HG03095 (cell line): ENCODE measurements around the gene NTHL1.
"Not testable (repeated sequence)": the region's sequence is repeated elsewhere in the genome, so short reads cannot be mapped to it uniquely, and the experiment has no call there.

ENCODE experiments used
- ATAC-seq: cut with Tn5 transposase; IDR thresholded peaks from one replicate; pipeline ENCODE4 v1.9.1; 2021; ENCODE audit warnings: moderate library complexity; ENCODE audit not compliant: unreplicated experiment

Gene NTHL1

DNA sequence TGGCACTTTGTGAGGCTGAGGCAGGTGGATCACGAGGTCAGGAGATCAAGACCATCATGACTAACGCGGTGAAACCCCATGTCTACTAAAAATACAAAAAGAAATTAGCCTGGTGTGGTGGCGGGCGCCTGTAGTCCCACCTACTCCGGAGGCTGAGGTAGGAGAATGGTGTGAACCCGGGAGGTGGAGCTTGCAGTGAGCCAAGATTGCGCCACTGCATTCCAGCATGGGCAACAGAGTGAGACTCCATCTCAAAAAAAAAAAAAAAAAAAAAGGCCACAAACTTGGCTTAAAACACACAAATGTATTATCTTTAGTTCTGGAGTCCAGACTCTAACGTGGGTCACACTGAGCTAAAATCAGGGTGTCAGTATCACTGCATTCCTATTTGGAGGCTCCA lies 35.9 kb downstream of the NTHL1 start:
- ATAC-seq, result not testable (repeated sequence)

- ATAC-seq, result peak; percentile 72
These were observed 37.7 kb downstream of the NTHL1 start, which contains the start of gene ZNF598 for GRCh38 chr16:2009791-2010510. Gene ZNF598, minus strand, starts transcription at chr16:2009821.

GRCh38 chr16:2009164-2009711 lies 38.4 kb downstream of the NTHL1 start:
- peak; percentile 29 for ATAC-seq

GRCh38 chr16:2008631-2009163 lies 38.9 kb downstream of the NTHL1 start:
- no peak for ATAC-seq

DNA sequence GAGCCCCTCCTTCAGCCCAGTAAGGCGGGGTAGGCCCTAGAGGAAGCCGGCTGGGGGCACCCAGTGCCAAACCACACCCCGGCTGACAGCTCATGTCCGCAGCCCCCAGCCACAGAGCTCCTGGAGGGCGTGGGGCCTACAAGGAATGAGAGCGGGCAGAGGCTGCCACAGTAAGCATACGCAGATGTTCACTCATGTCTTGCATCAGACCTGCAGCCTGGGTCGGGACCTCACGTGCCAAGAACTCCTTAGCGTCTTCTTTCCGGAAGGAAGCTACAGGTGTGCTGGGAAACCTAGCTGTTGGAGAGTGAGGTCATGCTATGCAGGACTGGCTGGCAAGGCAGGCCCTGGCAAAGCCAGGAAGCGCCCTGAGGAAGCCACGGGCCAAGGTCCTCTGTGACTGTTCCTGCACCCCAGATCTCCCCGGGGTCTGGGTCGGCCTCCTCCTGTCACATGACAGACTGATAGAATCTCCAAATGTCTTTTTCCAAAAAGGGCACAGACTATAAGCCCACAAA lies 39.6 kb downstream of the NTHL1 start:
- no peak for ATAC-seq

DNA sequence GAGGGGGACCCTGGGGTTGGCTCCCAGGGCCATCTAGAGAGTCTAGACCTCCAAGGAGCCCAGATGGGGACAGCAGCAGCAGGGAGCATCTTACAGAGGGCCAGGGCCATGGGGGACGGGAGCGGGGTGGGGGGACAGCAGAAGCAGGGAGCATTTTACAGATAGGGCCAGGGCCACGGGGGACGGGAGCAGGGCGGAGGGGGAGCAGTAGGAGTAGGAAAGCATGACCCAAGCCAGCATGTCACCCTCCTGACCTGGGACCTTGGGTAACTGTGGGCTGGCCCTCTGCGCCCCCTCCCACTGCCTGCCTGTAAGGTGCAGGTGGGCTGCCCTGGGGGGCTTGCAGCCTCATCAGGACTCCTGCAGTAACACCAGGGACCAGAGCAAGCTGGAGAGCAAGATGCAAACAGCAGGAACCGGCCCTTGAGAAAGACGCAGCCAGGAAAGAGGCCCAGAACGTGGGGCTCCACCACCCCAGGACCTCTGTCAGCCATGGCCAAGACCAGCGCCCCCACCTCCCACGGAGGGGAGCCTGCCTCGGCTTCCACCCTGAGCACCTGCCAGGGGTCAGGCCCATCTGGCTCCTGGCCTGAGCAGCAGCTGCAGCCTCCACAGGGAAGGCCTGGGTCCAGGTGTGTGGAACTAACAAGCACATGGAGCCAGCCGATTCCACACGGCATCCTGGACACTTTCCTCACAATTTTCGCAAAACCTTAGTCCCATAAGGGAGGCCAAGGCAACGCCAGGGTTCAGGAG lies 40.4 kb downstream of the NTHL1 start:
- no peak for ATAC-seq

- no peak for ATAC-seq
These were observed 41.3 kb downstream of the NTHL1 start for GRCh38 chr16:2006317-2006716.

GRCh38 chr16:2005646-2006045 lies 42.0 kb downstream of the NTHL1 start:
- no peak for ATAC-seq

DNA sequence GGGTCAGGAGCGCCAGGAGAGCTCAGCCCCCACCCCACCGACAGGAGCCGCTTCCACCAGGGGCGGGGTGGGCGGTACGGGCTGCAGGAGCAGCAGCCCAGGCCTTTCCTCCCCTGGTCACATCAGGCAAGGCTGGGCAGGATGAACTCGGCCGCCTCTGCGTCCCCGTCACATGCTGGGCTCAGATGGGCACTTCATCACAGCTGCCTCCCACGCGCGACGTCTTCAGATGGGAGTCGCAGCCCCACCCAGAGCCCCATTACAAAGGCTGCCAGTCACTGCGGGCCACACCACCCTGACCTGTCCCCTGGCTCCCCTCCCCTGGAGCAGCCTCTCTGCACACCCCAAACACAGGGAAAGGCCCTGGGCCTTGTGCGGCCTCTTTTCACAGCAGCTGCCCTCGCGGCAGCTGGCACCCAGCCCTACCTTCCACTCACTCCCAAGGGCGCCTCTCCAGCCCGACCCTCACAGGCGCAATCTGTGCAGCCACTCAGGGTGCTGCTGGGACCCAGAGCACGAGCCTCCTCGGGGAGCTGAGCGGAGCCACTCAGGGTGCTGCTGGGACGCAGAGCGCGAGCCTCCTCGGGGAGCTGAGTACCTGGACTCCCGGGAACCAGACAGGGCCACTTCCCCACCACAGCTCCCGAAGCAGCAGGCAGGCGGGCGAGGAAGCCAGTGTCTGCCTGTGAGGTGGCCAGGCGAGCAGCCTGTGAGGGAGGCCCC lies 42.7 kb downstream of the NTHL1 start:
- no peak for ATAC-seq

- no peak for ATAC-seq
These were observed 43.6 kb downstream of the NTHL1 start for GRCh38 chr16:2003827-2004641.

DNA sequence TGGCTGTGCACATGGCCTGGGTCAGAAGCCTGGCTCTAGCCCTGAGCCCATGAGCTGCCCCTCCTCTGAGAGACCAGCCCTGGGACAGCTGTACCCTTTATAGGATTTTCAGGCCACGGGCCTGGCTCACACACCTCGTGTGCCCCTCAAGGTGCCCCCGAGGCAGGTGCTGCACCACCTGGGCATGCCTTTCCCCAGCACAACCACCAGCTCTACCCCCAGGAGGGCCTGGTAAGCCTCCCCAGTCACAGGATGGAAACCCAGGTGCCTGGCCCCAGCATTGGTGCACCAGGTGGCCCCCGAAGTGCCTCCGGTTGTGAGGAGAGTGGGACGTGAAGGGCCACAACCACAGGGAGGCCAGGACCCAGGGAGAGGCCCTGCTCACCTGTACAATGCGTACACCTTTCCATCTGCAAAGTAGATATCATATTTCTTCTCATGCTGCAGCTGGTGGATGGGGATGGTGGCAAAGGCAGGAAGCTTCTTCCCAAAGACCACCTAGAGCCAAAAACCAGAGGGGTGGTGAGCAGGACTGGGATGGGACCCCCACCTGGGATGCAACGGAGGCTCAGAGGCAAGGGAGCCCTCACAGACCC lies 44.3 kb downstream of the NTHL1 start:
- ATAC-seq, result no peak

DNA sequence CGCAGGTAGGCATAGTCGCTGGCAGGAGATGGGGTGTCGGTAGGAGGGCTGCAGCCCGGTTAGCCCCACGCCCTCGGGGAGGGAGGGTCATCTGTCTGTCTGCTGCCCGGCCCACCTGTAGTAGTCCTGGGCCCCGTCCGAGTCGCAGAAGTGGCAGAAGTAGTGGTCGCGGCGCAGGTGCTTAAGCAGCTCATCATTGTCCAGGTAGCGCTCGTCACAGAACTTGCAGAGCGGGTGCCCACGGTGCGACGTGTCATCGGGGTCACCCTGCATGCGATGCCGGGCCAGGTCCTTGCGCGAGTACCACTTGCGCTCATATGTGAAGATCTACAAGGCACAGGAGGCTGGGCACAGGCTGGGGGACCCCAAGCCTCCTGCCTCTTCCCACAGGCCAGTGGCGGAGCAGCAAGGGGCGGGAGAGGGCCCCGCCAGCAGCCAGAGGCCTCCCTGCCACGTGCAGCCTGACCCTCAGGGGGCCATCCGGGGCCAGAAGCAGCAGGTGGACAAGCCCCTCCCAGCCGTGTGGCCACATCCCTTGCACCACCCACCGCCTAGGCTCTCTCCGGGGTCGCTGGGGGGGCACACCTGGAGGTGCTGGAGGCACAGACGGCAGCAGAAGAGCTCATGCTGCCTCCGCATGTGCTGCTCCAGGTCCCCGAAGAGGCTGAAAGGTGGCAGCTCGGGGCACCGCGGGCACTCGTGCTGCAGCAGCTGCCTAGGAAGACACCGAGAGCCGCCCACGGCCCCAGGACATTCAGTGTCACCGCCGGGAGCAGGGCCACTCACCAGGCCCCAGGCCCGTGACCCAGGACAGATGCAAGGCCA lies 45.0 kb downstream of the NTHL1 start:
- no peak for ATAC-seq

DNA sequence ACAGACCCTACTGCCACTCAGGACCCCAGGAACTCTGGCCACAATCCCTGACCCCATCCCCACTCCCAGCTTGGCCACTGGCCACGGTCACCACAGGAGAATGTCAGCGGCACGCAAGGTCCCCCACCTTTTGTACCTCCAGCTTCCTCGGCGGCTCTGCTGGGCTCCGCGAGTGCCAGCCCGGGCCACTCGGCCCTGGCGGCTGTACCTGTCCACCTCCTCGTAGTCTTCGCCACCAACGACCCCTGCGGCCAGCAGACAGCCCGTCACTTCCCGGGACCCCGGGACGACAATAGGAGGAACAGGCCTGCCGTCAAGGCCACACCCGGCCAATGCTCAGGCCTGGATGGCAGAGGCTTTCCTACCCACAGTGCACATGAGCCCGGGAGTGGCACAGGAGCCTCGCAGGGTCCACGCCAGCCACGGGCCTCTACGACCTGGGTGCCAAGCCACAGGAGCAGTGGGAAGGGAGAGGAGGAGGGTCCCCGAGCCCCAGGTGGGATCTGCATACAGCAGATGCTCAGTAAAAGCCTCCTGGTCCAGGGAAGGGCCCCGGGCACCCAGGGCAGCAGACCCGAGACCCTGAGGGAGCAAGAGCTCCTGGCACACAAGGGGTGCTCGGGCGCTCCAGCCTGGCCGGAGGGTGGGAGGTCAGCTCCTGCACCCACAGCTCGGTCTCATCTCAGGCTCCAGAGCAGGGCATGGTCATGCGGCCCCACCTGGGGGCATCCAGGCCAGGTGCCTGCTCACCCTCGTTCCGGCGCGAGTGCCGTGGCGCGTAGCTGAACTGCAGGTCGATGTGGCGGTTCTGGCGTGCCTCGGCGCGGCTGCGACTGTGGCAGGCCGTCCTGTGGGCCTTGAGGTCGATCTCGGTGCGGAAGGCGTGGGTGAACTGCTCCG lies 45.9 kb downstream of the NTHL1 start:
- no peak for ATAC-seq

- ATAC-seq, result no peak
These were observed 46.6 kb downstream of the NTHL1 start for GRCh38 chr16:2001035-2001434.

GRCh38 chr16:1999866-2000514 lies 47.6 kb downstream of the NTHL1 start:
- ATAC-seq, result no peak

DNA sequence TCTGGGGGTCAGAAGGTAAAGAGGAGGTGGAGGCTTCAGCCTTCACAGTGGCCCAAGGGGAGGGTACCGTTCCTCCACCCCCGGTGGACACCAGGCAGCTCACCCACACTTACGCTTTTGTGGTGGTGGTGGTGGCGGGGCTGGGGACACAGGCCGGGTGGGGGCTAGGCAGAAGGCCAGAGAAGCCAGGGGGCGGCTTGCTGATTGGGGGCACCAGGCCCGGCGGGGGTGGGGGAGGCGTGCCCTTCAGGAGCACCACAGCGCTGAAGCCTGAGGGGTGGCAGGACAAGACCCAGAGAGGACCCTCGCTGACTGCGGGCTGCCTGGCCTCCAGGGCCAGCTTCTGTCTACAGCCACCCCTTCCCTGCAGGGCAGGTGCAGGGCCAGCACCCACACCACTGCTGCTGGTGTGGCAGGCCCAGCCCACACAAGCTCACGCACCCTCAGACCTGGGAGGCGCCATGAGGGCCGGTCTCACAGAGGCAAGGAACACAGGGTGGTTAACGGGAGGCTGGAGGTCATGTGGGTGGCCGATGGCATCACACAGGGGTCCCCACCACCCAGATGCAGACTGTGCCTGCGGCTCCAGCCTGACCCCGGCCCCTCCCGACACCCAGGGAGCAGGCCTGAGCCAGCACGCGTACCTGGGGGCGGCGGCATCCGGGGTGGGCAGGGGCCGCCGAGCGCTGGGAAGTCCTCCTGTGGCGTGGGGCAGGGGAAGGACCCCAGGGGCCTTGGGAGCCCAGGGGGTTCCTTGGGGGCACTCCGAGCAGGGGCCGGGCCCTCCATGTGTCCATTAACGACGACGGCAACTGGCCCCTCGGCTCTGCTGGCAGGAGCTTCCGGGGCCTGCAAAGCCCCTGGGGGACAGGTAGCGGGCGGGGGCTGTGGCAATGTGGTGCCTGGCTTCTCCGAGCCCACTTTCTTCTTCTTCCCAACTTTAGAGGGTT lies 48.5 kb downstream of the NTHL1 start:
- no peak for ATAC-seq
